GM12891 (cell line): ENCODE results near the gene RMDN2.

Source experiments
- POLR2A ChIP-seq: IDR thresholded peaks from 2 replicates; pipeline ENCODE4 v1.6.1; 2011; ENCODE audit warnings: low read depth, low read length, control low read depth
- POLR2AphosphoS5 ChIP-seq: IDR thresholded peaks from 2 replicates; pipeline ENCODE4 v1.6.1; 2011; ENCODE audit warnings: low read depth, low read length, control low read depth
- POU2F2 ChIP-seq: IDR thresholded peaks from 2 replicates; pipeline ENCODE4 v1.6.1; 2011; ENCODE audit warnings: low read depth, mild to moderate bottlenecking, control low read depth, low read length, moderate library complexity
- SPI1 ChIP-seq: IDR thresholded peaks from 2 replicates; pipeline ENCODE4 v1.6.1; 2011; ENCODE audit warnings: low read depth, low read length, control low read depth
- TAF1 ChIP-seq: IDR thresholded peaks from 2 replicates; pipeline ENCODE4 v1.6.1; 2011; ENCODE audit warnings: low read depth, low read length, control low read depth

DNA sequence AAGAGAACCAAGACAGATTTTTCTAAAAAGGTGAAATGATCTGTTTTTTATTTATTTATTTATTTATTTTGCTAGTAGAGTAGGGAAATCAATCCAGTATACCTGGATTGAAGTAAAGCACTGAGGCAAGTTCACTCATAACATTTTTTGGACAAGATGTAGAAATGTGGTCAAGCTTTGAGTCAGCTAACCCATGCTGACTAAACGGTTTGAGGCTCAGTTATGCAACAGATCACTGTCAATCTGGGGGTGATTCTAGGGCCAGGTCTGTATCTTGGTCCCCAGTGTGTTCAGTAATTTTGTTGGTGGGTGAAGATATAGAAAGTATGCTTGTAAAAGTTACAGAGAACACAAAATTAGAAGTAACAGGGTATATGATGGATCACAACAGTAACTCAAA is 60.2 kb downstream of the RMDN2 start:
- TF ChIP-seq POLR2A (no peak), POLR2AphosphoS5 (no peak), TAF1 (no peak), POU2F2 (no peak), SPI1 (no peak)
